ENCODE results near the gene SYNC. TPM values are rescaled to one million over a fixed set of nuclear protein-coding genes. Genes with fewer than 3 reads are reported as not detected.

The SYNC gene
- total and polyA plus RNA-seq, 2 donors (not counting 1 experiment from before 2014, with no cell fraction given): 50.9 to 58.1 TPM

DNA sequence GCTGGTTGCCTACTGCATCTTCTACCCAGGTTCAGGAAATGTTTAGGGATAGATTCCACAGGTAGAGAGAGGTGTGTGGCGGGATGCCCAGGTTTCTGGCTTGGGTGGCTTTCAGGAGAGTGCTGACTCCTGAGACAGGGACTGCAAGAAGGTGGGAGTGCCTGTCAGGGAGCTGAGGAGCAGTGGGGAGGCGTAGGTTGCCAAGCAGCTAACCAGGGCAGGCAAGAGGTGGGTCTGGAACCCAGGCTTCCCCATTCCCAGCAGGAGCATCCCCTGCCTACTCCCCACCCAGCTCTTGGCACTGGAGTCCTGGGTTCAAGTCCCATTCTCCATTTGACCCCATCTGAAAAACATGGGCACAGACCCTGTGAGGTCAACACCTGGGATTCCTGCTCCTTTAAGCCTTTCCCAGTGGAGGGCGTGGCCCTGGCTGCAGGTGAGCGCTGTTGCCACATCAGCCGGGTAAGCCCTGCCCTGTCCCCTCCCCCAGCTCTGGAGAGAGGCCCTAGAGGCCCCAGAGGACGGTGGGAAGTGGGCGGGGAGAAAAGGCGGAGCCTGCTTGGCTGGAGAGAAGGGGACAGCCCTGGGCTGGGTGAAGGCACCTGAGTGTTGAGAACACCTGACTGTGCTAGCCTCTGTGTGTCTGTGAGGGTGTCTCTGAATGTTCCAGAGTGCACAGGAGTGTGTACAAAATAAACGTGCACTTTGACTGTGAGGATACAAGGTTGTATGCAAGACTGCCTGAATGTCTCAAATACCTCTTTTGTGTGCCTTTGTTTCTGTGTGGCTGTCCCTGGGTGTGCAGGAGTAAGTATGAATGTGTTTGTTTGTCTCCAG is 14.0 kb upstream of the SYNC start:
- Histone ChIP-seq H3K27me3 (ENCODE audit: control insufficient read depth, insufficient read depth, low read length) (no peaks in the 10 kb centered on the region), H4K20me1 (ENCODE audit: control insufficient read depth, extremely low read depth, insufficient read depth, low read length) (no peaks in the 10 kb centered on the region), H2AFZ (ENCODE audit: low read length) (no peak overlapping the region), H3K36me3 (ENCODE audit: control insufficient read depth, insufficient read depth, low read length) (no peaks in the 10 kb centered on the region), H3K79me2 (ENCODE audit: control insufficient read depth, insufficient read depth, low read length) (no peaks in the 10 kb centered on the region), H3K4me2 (ENCODE audit: extremely low read depth, insufficient read depth, low read length) (no peak overlapping the region), H3K4me1 (ENCODE audit: control insufficient read depth, extremely low read depth, insufficient read depth, low read length) (no peaks in the 10 kb centered on the region), H3K4me3 (replicated peaks in 1 of 4; ENCODE audit: control extremely low read depth in 1 of 4, insufficient read depth in 1 of 4, low read depth in 3 of 4, low read length in 4 of 4) (no peak overlapping the region), H3K9ac (ENCODE audit: insufficient read depth, low read length) (no peak overlapping the region), H3K9me3 (ENCODE audit: control insufficient read depth, insufficient read depth, low read depth, low read length) (no peaks in the 10 kb centered on the region), H3K27ac (ENCODE audit: insufficient read depth, low read length) (no peak overlapping the region)
- no peak for TF ChIP-seq EZH2 (IDR thresholded peaks at IDR 0.05; ENCODE audit: low read length, missing control alignments)
- TF ChIP-seq, protein P1, sequence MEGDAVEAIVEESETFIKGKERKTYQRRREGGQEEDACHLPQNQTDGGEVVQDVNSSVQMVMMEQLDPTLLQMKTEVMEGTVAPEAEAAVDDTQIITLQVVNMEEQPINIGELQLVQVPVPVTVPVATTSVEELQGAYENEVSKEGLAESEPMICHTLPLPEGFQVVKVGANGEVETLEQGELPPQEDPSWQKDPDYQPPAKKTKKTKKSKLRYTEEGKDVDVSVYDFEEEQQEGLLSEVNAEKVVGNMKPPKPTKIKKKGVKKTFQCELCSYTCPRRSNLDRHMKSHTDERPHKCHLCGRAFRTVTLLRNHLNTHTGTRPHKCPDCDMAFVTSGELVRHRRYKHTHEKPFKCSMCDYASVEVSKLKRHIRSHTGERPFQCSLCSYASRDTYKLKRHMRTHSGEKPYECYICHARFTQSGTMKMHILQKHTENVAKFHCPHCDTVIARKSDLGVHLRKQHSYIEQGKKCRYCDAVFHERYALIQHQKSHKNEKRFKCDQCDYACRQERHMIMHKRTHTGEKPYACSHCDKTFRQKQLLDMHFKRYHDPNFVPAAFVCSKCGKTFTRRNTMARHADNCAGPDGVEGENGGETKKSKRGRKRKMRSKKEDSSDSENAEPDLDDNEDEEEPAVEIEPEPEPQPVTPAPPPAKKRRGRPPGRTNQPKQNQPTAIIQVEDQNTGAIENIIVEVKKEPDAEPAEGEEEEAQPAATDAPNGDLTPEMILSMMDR (conservative IDR thresholded peaks at IDR 0.05 in 1 of 2, IDR thresholded peaks at IDR 0.05 in 1 of 2; ENCODE audit: low read depth in 1 of 2, low read length in 2 of 2): no peak
- no peak for DNase-seq (ENCODE audit: low read depth in 2 of 2)

DNA sequence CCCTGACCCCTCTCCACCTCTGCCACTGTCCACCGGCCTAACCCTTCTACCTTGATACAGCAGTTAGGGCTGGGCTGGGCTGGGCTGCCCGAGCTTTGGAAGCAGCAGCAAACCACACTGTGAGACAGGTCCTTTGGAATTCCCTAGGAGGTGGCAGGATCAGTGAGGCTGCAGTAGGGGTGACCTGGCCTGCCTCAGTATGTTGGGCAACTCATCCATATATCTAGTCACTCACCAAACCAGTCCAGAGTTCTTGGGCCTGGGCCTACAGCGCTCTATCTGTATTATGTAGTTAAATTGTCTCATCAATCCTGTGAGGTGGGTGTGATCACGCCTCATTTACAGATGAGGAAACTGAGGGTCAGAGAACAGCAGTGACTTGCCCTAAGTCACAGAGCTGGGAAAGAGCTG is 13.3 kb upstream of the SYNC start:
- Histone ChIP-seq H3K79me2 (ENCODE audit: control insufficient read depth, insufficient read depth, low read length) (no peaks in the 10 kb centered on the region), H2AFZ (ENCODE audit: low read length) (no peak overlapping the region), H3K27me3 (ENCODE audit: control insufficient read depth, insufficient read depth, low read length) (no peaks in the 10 kb centered on the region), H3K36me3 (ENCODE audit: control insufficient read depth, insufficient read depth, low read length) (no peaks in the 10 kb centered on the region), H3K27ac (ENCODE audit: insufficient read depth, low read length) (no peak overlapping the region), H3K9me3 (ENCODE audit: control insufficient read depth, insufficient read depth, low read depth, low read length) (no peaks in the 10 kb centered on the region), H3K4me2 (ENCODE audit: extremely low read depth, insufficient read depth, low read length) (no peak overlapping the region), H3K4me1 (ENCODE audit: control insufficient read depth, extremely low read depth, insufficient read depth, low read length) (no peaks in the 10 kb centered on the region), H3K9ac (ENCODE audit: insufficient read depth, low read length) (no peak overlapping the region), H4K20me1 (ENCODE audit: control insufficient read depth, extremely low read depth, insufficient read depth, low read length) (no peaks in the 10 kb centered on the region), H3K4me3 (replicated peaks in 1 of 4; ENCODE audit: control extremely low read depth in 1 of 4, insufficient read depth in 1 of 4, low read depth in 3 of 4, low read length in 4 of 4) (no peak overlapping the region)
- DNase-seq (ENCODE audit: low read depth in 2 of 2): no peak
- TF ChIP-seq EZH2 (IDR thresholded peaks at IDR 0.05; ENCODE audit: low read length, missing control alignments): no peak
- TF ChIP-seq, protein P1 (conservative IDR thresholded peaks at IDR 0.05 in 1 of 2, IDR thresholded peaks at IDR 0.05 in 1 of 2; ENCODE audit: low read depth in 1 of 2, low read length in 2 of 2): no peak

DNA sequence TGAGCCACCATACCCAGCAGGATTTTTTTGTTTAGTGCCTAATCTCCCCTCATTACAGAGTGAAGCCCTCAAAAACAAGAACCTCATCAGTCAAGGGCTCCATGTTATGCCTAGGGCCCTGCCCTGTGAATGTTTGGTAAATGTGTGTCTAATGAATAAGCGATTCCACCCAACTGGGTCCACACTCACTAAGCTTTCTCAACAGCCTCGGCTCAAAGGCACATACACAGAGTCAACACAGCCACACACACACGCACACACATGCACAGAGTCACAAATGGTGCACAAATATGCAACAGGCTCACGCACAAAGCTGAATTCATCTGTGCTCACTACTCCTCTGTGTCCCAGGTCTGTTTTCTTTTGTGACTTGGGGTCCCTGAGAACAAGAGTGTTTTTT is 11.7 kb upstream of the SYNC start:
- no peak overlapping the region for H3K4me3 ChIP-seq (replicated peaks in 1 of 4; ENCODE audit: control extremely low read depth in 1 of 4, insufficient read depth in 1 of 4, low read depth in 3 of 4, low read length in 4 of 4)
- TF ChIP-seq, protein P1 (conservative IDR thresholded peaks at IDR 0.05 in 1 of 2, IDR thresholded peaks at IDR 0.05 in 1 of 2; ENCODE audit: low read depth in 1 of 2, low read length in 2 of 2): no peak
- TF ChIP-seq EZH2 (IDR thresholded peaks at IDR 0.05; ENCODE audit: low read length, missing control alignments): no peak
- H3K27me3 ChIP-seq (ENCODE audit: control insufficient read depth, insufficient read depth, low read length): no peaks in the 10 kb centered on the region
- H3K27ac ChIP-seq (ENCODE audit: insufficient read depth, low read length): no peak overlapping the region
- no peak overlapping the region for H2AFZ ChIP-seq (ENCODE audit: low read length)
- no peak overlapping the region for H3K4me2 ChIP-seq (ENCODE audit: extremely low read depth, insufficient read depth, low read length)
- H3K79me2 ChIP-seq (ENCODE audit: control insufficient read depth, insufficient read depth, low read length): no peaks in the 10 kb centered on the region
- DNase-seq (ENCODE audit: low read depth in 2 of 2): no peak
- no peaks in the 10 kb centered on the region for H3K9me3 ChIP-seq (ENCODE audit: control insufficient read depth, insufficient read depth, low read depth, low read length)
- H3K36me3 ChIP-seq (ENCODE audit: control insufficient read depth, insufficient read depth, low read length): no peaks in the 10 kb centered on the region
- H3K9ac ChIP-seq (ENCODE audit: insufficient read depth, low read length): no peak overlapping the region
- no peaks in the 10 kb centered on the region for H3K4me1 ChIP-seq (ENCODE audit: control insufficient read depth, extremely low read depth, insufficient read depth, low read length)
- H4K20me1 ChIP-seq (ENCODE audit: control insufficient read depth, extremely low read depth, insufficient read depth, low read length): no peaks in the 10 kb centered on the region
